ACC112 (cell line): Measurements from ENCODE around the gene TMEM259.
"Not testable (repeated sequence)": the region's sequence is repeated elsewhere in the genome, so short reads cannot be mapped to it uniquely, and the experiment has no call there.

Experiments used
- H2AFZ ChIP-seq: fragments of 200-600 bp; sonication (generic); one replicate; pipeline ENCODE4 v1.6.0; 2017; ENCODE audit warnings: antibody characterized with exemption, low read length; ENCODE audit not compliant: unreplicated experiment
- H3K27ac ChIP-seq: fragments of 200-600 bp; sonication (generic); 2 replicates; pipeline ENCODE4 v1.5.1; 2014; ENCODE audit warnings: low read depth, mild to moderate bottlenecking, antibody characterized with exemption, low read length, moderate library complexity
- H3K27me3 ChIP-seq: fragments of 200-600 bp; sonication (generic); 2 replicates; pipeline ENCODE4 v1.6.1; 2014; ENCODE audit warnings: mild to moderate bottlenecking, antibody characterized with exemption, low read length, moderate library complexity, mixed read lengths; ENCODE audit not compliant: insufficient read depth
- H3K36me3 ChIP-seq: fragments of 200-600 bp; sonication (generic); 2 replicates; pipeline ENCODE4 v1.6.1; 2016; ENCODE audit warnings: mild to moderate bottlenecking, antibody characterized with exemption, low read length, moderate library complexity, mixed read lengths; ENCODE audit not compliant: insufficient read depth
- H3K4me1 ChIP-seq: fragments of 200-600 bp; sonication (generic); one replicate; pipeline ENCODE4 v1.6.1; 2016; ENCODE audit warnings: low read length, mixed read lengths; ENCODE audit not compliant: insufficient read depth, unreplicated experiment, control insufficient read depth
- H3K4me3 ChIP-seq: fragments of 200-600 bp; sonication (generic); 2 replicates; pipeline ENCODE4 v1.5.1; 2014; ENCODE audit warnings: mild to moderate bottlenecking, low read depth, low read length
- H3K79me2 ChIP-seq: fragments of 200-600 bp; sonication (generic); one replicate; pipeline ENCODE4 v1.6.0; 2016; ENCODE audit warnings: low read length; ENCODE audit not compliant: control insufficient read depth, unreplicated experiment, insufficient read depth

Gene TMEM259

GRCh38 chr19:1035998-1036621, 15.2 kb upstream of the TMEM259 start:
- H3K4me1 ChIP-seq: peaks cover 4% of the 10 kb centered on the region
- H3K27ac ChIP-seq: no peak overlapping the region
- H3K27me3 ChIP-seq: no peaks in the 10 kb centered on the region
- H3K4me3 ChIP-seq: no peak overlapping the region
- H3K79me2 ChIP-seq: no peaks in the 10 kb centered on the region
- H3K36me3 ChIP-seq: no peaks in the 10 kb centered on the region
- no peak overlapping the region for H2AFZ ChIP-seq

- Histone ChIP-seq H3K27me3 (no peaks in the 10 kb centered on the region), H2AFZ (no peak overlapping the region), H3K4me3 (no peak overlapping the region), H3K79me2 (peaks cover 21% of the 10 kb centered on the region), H3K27ac (no peak overlapping the region), H3K4me1 (peaks cover 5% of the 10 kb centered on the region), H3K36me3 (no peaks in the 10 kb centered on the region)
Observed at GRCh38 chr19:1032264-1032867, 11.4 kb upstream of the TMEM259 start.

GRCh38 chr19:1028062-1028926, 7.4 kb upstream of the TMEM259 start:
- no peaks in the 10 kb centered on the region for H3K36me3 ChIP-seq
- peak overlapping the region; percentile 84 for H3K4me3 ChIP-seq
- H3K79me2 ChIP-seq: peaks cover 30% of the 10 kb centered on the region
- no peaks in the 10 kb centered on the region for H3K27me3 ChIP-seq
- no peak overlapping the region for H2AFZ ChIP-seq
- peaks cover 5% of the 10 kb centered on the region for H3K4me1 ChIP-seq
- H3K27ac ChIP-seq: peak overlapping the region; percentile 45

GRCh38 chr19:1027650-1028061, 6.7 kb upstream of the TMEM259 start:
- Histone ChIP-seq H3K79me2 (peaks cover 30% of the 10 kb centered on the region), H3K4me1 (peaks cover 5% of the 10 kb centered on the region), H3K4me3 (peak overlapping the region; percentile 84), H2AFZ (no peak overlapping the region), H3K27me3 (no peaks in the 10 kb centered on the region), H3K36me3 (no peaks in the 10 kb centered on the region), H3K27ac (0 out of 2 replicates have a peak overlapping the region, but pooled peaks have one; percentile 45)

- H3K4me3 ChIP-seq: peak overlapping the region; percentile 84
- H3K27me3 ChIP-seq: no peaks in the 10 kb centered on the region
- H3K27ac ChIP-seq: peak overlapping the region; percentile 7; the same call in 1 of the 2 replicates
- peaks cover 30% of the 10 kb centered on the region for H3K79me2 ChIP-seq
- peaks cover 5% of the 10 kb centered on the region for H3K4me1 ChIP-seq
- no peaks in the 10 kb centered on the region for H3K36me3 ChIP-seq
- H2AFZ ChIP-seq: no peak overlapping the region
Observed at GRCh38 chr19:1026783-1027649, 6.1 kb upstream of the TMEM259 start.

GRCh38 chr19:1025960-1026782, 5.2 kb upstream of the TMEM259 start, which contains the start of gene CNN2:
TSS of gene CNN2 (plus strand) at chr19:1026608. CDS start at chr19:1026662, 54 bp downstream.
- H3K79me2 ChIP-seq: peaks cover 30% of the 10 kb centered on the region
- H2AFZ ChIP-seq: peak within 1 kb of the TSS; percentile 89
- no peaks in the 10 kb centered on the region for H3K27me3 ChIP-seq
- H3K4me3 ChIP-seq: peak within 1 kb of the TSS; percentile 84
- H3K4me1 ChIP-seq: peaks cover 5% of the 10 kb centered on the region
- H3K36me3 ChIP-seq: no peaks in the 10 kb centered on the region
- peak within 1 kb of the TSS; percentile 59 for H3K27ac ChIP-seq

- H3K4me1 ChIP-seq, H3K27ac ChIP-seq, H3K36me3 ChIP-seq, H2AFZ ChIP-seq, H3K27me3 ChIP-seq, H3K4me3 ChIP-seq: not testable (repeated sequence)
- H3K79me2 ChIP-seq: peaks cover 32% of the 10 kb centered on the region
Observed at GRCh38 chr19:1025080-1025479, 4.2 kb upstream of the TMEM259 start.

GRCh38 chr19:1023883-1024188, 2.9 kb upstream of the TMEM259 start:
- not testable (repeated sequence) for H3K36me3 ChIP-seq, H3K4me1 ChIP-seq, H3K27me3 ChIP-seq, H2AFZ ChIP-seq, H3K4me3 ChIP-seq, H3K27ac ChIP-seq
- H3K79me2 ChIP-seq: peaks cover 40% of the 10 kb centered on the region

- H3K4me1 ChIP-seq: peaks cover 27% of the 10 kb centered on the region
- H3K4me3 ChIP-seq: peak overlapping the region; percentile 91
- H3K27ac ChIP-seq: peak overlapping the region; percentile 90; the same call in 1 of the 2 replicates
- H3K27me3 ChIP-seq: no peaks in the 10 kb centered on the region
- no peak overlapping the region for H2AFZ ChIP-seq
- H3K79me2 ChIP-seq: peaks cover 56% of the 10 kb centered on the region
- H3K36me3 ChIP-seq: no peaks in the 10 kb centered on the region
Observed at GRCh38 chr19:1019980-1020867, 699 bp downstream of the TMEM259 start.
